ENCODE results near the gene FCHSD1.

FCHSD1 gene

GRCh38 chr5:141640698-141641097 is 10.5 kb downstream of the FCHSD1 start:
- no peak for DNase-seq (ENCODE audit: low read depth)

GRCh38 chr5:141640051-141640415 is 11.2 kb downstream of the FCHSD1 start:
- DNase-seq (ENCODE audit: low read depth): no peak

DNA sequence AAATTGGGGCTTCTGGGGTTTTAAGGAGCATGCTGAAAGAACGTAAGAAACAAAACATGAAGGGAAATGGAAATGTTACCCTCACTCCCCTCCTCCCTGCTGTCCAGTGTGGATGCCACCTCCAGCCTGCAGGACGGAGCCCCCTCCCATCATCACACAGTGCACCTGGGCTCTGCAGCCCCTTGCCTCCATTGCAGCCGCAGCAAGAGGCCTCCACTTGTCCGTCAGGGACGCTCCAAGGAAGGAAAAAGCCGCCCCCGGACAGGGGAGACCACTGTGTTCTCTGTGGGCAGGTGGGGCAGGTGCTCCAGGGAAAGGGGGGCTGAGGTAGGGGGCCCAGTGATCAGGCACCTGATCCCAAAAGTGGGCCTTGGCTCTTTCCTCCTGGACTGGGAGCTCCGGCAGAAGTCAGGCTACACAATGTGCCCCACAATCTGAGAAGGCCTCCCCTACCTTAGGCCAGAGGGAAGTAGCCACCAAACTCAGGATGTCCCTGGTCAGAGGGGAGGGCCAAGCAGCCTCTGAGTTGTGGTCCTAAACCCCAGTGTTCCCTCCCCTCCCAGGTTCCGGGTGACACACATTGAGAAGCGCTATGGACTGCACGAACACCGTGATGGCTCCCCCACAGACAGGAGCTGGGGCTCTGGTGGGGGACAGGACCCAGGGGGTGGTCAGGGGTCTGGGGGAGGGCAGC is 11.7 kb downstream of the FCHSD1 start:
- no peak for DNase-seq (ENCODE audit: low read depth)

DNA sequence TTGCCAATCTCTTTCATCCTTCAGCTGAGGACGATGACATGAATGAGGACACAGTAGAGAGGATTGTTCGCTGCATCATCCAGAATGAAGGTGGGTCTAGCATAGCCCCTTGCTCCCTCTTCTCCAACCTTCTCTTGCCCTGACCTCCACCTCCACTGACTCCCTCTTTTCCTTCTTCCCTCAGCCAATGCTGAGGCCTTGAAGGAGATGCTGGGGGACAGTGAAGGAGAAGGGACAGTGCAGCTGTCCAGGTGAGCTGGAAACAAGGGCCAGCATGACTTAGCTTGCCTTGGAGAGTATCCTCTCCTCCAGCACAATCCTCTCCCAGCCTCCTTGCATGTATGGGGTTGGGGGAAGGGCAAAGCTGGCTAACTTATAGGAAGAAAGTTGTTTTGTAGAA is 12.4 kb downstream of the FCHSD1 start:
- no peak for DNase-seq (ENCODE audit: low read depth)

- DNase-seq (ENCODE audit: low read depth): peak; percentile 36
Measured at GRCh38 chr5:141637767-141638419, 13.3 kb downstream of the FCHSD1 start.

DNA sequence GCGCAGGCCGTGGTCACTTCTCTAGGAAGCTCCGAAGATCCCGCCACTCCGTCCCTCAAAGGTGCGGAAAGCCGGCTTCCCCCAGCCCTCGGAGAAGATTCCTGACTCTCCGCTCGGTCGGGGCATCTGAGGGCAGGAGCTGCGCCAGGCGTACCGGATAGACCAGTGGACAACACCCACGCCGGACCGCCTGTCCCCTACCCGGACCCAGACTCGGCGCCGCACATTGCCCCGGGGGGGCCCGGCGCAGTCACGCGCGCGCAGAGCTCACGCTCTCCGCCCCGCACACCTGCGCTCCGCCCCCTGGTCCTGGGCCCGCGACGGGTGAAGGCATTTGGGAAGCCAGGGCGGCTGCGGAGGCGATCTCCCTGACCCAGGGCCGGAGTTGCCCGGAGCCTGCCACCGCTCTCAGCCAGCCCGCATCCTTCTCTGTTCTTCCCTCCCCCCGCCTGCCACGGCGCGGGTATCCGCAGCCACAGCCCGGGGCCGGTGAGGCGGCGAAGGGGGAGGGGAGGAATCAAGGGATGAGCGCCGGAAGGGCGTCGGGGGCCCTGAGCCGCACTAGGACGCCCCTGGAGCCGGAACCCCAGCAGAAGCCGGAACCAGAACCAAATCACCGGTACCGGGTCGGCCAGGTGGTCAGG is 14.0 kb downstream of the FCHSD1 start:
- DNase-seq (ENCODE audit: low read depth): peak; percentile 40

GRCh38 chr5:141636413-141637122 is 14.7 kb downstream of the FCHSD1 start, which contains the start of the genes HDAC3 and RELL2:
TSS of gene HDAC3 (minus strand) at chr5:141636849. CDS start at chr5:141636790, 59 bp downstream.
TSS of gene RELL2 (plus strand) at chr5:141636997. CDS start at chr5:141638226, 1,229 bp downstream.
- DNase-seq (ENCODE audit: low read depth): peak; percentile 93

- no peak for DNase-seq (ENCODE audit: low read depth)
Measured at GRCh38 chr5:141636106-141636412, 15.2 kb downstream of the FCHSD1 start.

GRCh38 chr5:141635646-141636045 is 15.6 kb downstream of the FCHSD1 start:
- DNase-seq (ENCODE audit: low read depth): no peak

- DNase-seq (ENCODE audit: low read depth): no peak
Measured at GRCh38 chr5:141634720-141635119, 16.5 kb downstream of the FCHSD1 start.

- no peak for DNase-seq (ENCODE audit: low read depth)
Measured at GRCh38 chr5:141633871-141634561, 17.2 kb downstream of the FCHSD1 start.

GRCh38 chr5:141632650-141633049 is 18.6 kb downstream of the FCHSD1 start:
- DNase-seq (ENCODE audit: low read depth): no peak

- no peak for DNase-seq (ENCODE audit: low read depth)
Measured at GRCh38 chr5:141630570-141631140, 20.6 kb downstream of the FCHSD1 start.

DNA sequence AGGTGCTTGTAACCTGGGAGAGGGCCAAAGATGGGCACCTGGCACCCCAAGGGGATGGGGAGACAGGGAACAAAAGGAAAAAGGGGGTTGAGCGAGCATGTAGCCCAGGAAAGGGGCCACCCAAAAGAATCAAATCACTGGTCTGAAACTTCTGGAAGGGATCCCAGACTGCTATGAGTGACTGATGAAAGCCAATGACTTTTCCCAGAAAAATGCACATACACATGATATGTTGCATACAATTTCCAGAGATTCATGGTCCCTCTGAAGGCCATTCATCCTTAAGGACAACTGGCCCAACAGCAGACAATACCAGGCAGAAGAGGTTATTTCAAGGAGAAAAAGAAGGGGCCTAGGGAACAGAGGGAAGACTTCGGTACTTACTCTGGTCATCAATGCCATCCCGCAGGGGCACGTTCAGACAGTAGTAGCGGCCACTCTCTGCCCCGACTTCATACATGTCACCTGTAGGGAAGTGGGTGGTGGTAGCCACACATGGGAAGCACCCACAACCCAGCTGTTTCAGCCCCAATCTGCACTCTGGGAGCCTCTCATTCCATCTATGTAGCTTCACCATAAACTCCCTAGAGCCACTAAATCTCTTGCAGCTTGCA is 22.9 kb downstream of the FCHSD1 start:
- DNase-seq (ENCODE audit: low read depth): no peak

DNA sequence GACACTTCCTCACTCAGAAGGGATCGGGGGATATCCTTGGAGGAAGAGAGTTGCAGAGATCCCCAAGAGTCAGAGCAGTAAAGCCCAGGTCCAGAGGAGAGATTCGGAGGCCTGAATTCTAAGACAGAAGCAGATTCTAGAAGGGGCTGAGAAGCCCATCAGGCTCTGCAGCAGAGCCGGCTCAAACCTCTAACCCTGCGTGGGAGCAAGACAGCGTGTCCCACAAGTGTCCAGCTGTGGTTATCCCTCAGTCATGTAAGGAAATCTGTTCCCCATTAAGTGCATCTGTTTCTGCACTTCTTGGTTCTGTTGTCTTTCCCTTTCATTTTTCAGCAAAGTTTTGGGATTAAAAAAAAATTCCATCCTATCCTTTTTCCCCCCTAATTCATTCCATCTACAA is 27.6 kb downstream of the FCHSD1 start:
- DNase-seq (ENCODE audit: low read depth): no peak

DNA sequence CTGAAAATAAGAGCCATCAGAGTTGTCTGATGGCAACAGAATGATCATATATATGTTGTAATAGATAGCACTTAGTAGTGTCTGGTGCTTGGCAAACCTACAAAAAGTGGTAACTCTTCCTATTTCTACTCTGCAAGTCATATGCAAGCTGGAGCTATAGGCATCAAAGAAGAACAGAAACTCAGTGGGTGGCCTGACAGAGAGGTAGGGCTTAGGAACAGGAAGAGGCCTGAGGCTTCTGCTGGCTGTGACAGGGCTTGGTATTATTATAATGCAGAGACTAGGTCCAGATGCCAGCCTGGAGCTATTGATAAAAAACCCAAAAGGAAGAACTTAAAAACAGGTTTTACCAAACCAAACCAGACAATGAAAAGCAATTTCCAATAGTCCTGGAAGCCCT is 28.0 kb downstream of the FCHSD1 start:
- no peak for DNase-seq (ENCODE audit: low read depth)

- DNase-seq (ENCODE audit: low read depth): peak; percentile 98
Measured at GRCh38 chr5:141618804-141619554, 32.2 kb downstream of the FCHSD1 start, which contains the start of gene DIAPH1. TSS of gene DIAPH1 (minus strand) at chr5:141619000. CDS start at chr5:141618914, 86 bp downstream.

DNA sequence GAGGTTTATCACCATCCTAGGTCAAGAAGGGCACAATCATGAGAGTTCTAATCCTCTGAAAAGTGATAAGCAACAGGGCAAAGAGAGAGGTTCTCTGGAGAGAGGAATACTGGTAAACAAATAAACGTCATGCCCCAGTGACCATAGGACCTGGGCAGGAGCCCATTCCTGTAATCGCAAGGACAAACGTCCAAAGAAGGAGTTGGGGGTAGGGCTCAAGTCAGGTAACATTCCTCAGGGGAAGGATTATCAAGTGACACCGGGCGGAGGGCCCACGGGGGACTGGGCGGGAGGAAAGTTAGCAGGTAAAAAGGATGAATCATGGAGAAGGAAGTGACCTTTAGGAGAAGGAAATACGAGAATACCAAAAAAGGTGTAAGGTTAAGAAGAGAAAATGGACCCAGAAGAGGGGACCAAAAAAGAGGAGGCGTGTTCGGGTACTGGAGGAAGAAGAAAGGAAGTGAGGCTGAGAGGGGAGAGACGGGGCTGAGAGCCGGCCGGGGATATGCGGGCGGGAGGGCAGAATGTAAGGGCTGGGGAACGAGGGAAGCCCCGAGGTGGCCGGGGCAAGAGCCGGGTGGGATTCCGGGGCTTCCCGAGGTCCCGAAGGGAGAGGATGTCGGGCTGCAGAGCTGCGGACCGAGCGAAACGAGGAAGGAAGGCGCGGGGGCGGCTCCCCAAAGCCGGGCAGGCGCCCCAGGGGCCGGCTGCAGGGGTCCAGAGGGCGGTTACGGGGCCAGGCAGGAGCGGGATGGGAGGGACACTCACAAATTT is 33.0 kb downstream of the FCHSD1 start:
- peak; percentile 35 for DNase-seq (ENCODE audit: low read depth)

GRCh38 chr5:141617682-141618029 is 33.6 kb downstream of the FCHSD1 start:
- DNase-seq (ENCODE audit: low read depth): no peak

DNA sequence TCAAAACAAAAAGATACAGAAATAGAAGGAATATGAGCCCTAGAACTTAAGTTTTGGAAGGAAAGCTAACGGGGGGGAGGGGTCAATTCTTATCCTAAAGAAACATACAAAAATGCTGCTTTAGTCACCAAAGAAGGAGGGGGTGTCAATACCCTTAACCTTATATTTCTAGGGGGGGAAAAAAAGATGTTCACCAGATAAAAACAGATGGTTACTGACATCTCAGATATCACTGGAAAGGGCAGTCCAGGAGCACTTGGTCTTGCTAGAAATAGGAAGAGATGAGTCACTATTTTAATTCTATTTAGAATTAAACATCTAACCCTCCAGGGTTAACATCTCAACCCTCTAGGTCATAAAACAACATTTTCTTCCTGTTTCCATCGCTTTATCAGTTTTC is 34.1 kb downstream of the FCHSD1 start:
- no peak for DNase-seq (ENCODE audit: low read depth)

Data from activated T-cell treated with anti-CD3 and anti-CD28 coated beads for 1 hour (primary cell).